HUES64 (cell line): Measurements from ENCODE around the gene PCDHB1.
A peak's percentile ranks its signal among the peaks of the same experiment; 100 is the strongest.
"Not testable (repeated sequence)": the region's sequence is repeated elsewhere in the genome, so short reads cannot be mapped to it uniquely, and the experiment has no call there.

Experiments
- H3K27ac ChIP-seq: 2 replicates; pipeline ENCODE4 v1.7.0; 2013; ENCODE audit warnings: low read depth, low read length, inconsistent platforms
- H3K27me3 ChIP-seq: 2 replicates; pipeline ENCODE4 v1.6.1; 2013; ENCODE audit warnings: mild to moderate bottlenecking, low read length; ENCODE audit not compliant: insufficient read depth
- H3K36me3 ChIP-seq: 2 replicates; pipeline ENCODE4 v1.6.1; 2013; ENCODE audit warnings: mild to moderate bottlenecking, low read length; ENCODE audit not compliant: insufficient read depth
- H3K4me1 ChIP-seq: 2 replicates; pipeline ENCODE4 v1.6.1; 2013; ENCODE audit warnings: mild to moderate bottlenecking, low read length, moderate library complexity; ENCODE audit not compliant: insufficient read depth
- H3K4me3 ChIP-seq: 2 replicates; pipeline ENCODE4 v1.5.1; 2013; ENCODE audit warnings: mild to moderate bottlenecking, low read length, moderate library complexity
- H3K9ac ChIP-seq: 2 replicates; pipeline ENCODE4 v1.6.1; 2013; ENCODE audit warnings: mild to moderate bottlenecking, low read depth, low read length
- H3K9me3 ChIP-seq: 2 replicates; pipeline ENCODE4 v1.6.1; 2013; ENCODE audit warnings: low read depth, low read length; ENCODE audit not compliant: insufficient read depth
- WGBS: fragments of 150-250, 120-280 bp; methylation state at CpG from one replicate; pipeline ENCODE4 v1.1.7; 2013; ENCODE audit warnings: missing lambda C conversion rate; 5-methylcytosine and 5-hydroxymethylcytosine counted together

Gene PCDHB1

DNA sequence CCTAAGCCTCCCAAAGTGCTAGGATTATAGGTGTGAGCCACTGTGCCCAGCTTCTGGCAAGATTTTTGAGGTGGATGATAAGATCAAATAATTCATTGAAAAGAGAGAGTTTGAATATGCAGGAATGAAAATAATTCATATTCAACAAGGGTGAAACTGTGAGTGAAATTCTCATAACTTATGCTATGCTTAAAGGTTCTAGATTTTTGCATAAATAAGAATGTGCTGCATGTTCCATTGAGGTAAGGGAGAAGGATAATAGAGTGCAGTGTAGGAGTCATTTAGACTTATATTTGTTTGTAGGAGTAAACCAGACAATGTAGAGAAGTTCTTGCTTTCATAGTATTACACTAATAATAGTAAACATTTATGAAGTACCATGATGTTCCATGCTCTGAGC is 31.1 kb downstream of the PCDHB1 start:
- no peaks in the 10 kb centered on the region for H3K36me3 ChIP-seq
- H3K9ac ChIP-seq = no peak overlapping the region
- H3K27ac ChIP-seq = no peak overlapping the region
- H3K4me1 ChIP-seq = no peaks in the 10 kb centered on the region
- no peaks in the 10 kb centered on the region for H3K27me3 ChIP-seq
- H3K4me3 ChIP-seq = no peak overlapping the region
- H3K9me3 ChIP-seq = no peaks in the 10 kb centered on the region

DNA sequence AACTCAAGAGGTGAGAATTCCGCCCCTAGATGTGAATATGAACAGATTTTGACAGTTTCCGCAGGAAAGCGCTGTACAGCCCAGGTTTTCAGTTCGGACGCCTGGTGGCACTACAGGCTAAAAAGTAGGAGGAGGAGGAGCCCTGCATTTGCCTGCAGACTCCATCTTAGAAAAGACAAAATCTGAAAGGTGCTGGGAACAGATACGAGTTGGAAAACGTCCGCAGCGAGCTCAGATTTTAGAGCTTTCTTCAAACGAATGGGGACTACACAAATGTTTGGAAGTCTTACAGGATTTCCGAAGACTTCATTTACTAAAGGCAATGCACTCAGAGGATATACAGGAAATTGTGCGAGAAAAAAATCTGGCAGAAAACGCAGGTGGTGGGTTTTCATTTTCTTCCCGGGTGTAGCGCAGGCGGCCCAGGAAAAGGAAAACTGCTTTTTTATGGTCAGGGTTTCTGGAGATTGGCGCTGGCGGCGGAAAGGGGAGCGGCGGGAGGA is 33.4 kb downstream of the PCDHB1 start:
- Histone ChIP-seq H3K36me3 (no peaks in the 10 kb centered on the region), H3K9me3 (no peaks in the 10 kb centered on the region), H3K27me3 (no peaks in the 10 kb centered on the region), H3K4me1 (no peaks in the 10 kb centered on the region), H3K27ac (peak overlapping the region; percentile 59; the same call in 1 of the 2 replicates), H3K4me3 (peak overlapping the region; percentile 50), H3K9ac (peak overlapping the region; percentile 60)
- 88% methylated on average over 21 of the region's 21 CpGs for WGBS

DNA sequence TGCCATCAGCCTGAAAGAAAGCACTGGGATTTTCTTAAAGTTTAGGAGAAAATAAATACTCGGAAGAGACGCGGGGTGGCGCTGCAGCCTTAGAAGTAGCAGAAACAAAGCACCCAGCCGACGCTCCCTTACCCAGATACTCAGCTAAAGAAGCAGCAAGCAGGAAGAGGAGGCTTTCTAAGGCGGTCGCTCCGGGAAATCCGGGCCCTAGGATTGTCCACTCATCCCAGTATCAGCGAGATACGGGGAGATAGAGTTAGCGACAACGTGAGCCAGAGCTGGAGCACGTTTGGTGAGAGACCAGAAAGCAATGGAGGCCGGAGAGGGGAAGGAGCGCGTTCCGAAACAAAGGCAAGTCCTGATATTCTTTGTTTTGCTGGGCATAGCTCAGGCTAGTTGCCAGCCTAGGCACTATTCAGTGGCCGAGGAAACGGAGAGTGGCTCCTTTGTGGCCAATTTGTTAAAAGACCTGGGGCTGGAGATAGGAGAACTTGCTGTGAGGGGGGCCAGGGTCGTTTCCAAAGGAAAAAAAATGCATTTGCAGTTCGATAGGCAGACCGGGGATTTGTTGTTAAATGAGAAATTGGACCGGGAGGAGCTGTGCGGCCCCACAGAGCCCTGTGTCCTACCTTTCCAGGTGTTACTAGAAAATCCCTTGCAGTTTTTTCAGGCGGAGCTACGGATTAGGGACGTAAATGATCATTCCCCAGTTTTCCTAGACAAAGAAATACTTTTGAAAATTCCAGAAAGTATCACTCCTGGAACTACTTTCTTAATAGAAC is 43.5 kb downstream of the PCDHB1 start, which contains the start of gene PCDHB2:
Gene PCDHB2 (plus strand): TSS at position 135 of the 782 bp plus-strand sequence. CDS start 176 bp downstream, at position 311.
- Histone ChIP-seq H3K9me3 (peaks cover 14% of the 10 kb centered on the region; the same call in 1 of the 2 replicates), H3K4me1 (no peaks in the 10 kb centered on the region), H3K4me3 (peak within 1 kb of the TSS; percentile 83), H3K27me3 (no peaks in the 10 kb centered on the region), H3K27ac (peak within 1 kb of the TSS; percentile 72), H3K9ac (peak within 1 kb of the TSS; percentile 95), H3K36me3 (peaks cover 14% of the 10 kb centered on the region; the same call in 1 of the 2 replicates)
- WGBS = 6% methylated on average over 29 of the region's 29 CpGs

DNA sequence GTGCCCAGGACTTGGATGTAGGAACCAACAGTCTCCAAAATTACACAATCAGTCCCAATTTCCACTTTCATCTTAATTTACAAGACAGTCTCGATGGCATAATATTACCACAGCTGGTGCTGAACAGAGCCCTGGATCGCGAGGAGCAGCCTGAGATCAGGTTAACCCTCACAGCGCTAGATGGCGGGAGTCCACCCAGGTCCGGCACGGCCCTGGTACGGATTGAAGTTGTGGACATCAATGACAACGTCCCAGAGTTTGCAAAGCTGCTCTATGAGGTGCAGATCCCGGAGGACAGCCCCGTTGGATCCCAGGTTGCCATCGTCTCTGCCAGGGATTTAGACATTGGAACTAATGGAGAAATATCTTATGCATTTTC is 44.1 kb downstream of the PCDHB1 start:
- 81% methylated on average over 12 of the region's 12 CpGs for WGBS
- peak overlapping the region; percentile 95 for H3K9ac ChIP-seq
- no peaks in the 10 kb centered on the region for H3K4me1 ChIP-seq
- peak overlapping the region; percentile 72; the same call in 1 of the 2 replicates for H3K27ac ChIP-seq
- peak overlapping the region; percentile 83 for H3K4me3 ChIP-seq
- peaks cover 14% of the 10 kb centered on the region; the same call in 1 of the 2 replicates for H3K9me3 ChIP-seq
- no peaks in the 10 kb centered on the region for H3K27me3 ChIP-seq
- peaks cover 14% of the 10 kb centered on the region; the same call in 1 of the 2 replicates for H3K36me3 ChIP-seq

DNA sequence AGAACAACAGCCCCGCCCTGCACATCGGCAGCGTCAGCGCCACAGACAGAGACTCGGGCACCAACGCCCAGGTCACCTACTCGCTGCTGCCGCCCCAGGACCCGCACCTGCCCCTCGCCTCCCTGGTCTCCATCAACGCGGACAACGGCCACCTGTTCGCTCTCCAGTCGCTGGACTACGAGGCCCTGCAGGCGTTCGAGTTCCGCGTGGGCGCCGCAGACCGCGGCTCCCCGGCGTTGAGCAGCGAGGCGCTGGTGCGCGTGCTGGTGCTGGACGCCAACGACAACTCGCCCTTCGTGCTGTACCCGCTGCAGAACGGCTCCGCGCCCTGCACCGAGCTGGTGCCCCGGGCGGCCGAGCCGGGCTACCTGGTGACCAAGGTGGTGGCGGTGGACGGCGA is 45.0 kb downstream of the PCDHB1 start:
- WGBS = 96% methylated on average over 20 of the region's 46 CpGs
- H3K27ac ChIP-seq, H3K4me1 ChIP-seq, H3K4me3 ChIP-seq, H3K27me3 ChIP-seq, H3K9ac ChIP-seq: not testable (repeated sequence)
- peaks cover 17% of the 10 kb centered on the region; the same call in 1 of the 2 replicates for H3K9me3 ChIP-seq
- peaks cover 23% of the 10 kb centered on the region; the same call in 1 of the 2 replicates for H3K36me3 ChIP-seq

DNA sequence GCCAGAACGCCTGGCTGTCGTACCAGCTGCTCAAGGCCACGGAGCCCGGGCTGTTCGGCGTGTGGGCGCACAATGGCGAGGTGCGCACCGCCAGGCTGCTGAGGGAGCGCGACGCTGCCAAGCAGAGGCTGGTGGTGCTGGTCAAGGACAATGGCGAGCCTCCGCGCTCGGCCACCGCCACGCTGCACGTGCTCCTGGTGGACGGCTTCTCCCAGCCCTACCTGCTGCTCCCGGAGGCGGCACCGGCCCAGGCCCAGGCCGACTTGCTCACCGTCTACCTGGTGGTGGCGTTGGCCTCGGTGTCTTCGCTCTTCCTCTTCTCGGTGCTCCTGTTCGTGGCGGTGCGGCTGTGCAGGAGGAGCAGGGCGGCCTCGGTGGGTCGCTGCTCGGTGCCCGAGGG is 45.4 kb downstream of the PCDHB1 start:
- 98% methylated on average over 24 of the region's 38 CpGs for WGBS
- H3K27me3 ChIP-seq = not testable (repeated sequence)

DNA sequence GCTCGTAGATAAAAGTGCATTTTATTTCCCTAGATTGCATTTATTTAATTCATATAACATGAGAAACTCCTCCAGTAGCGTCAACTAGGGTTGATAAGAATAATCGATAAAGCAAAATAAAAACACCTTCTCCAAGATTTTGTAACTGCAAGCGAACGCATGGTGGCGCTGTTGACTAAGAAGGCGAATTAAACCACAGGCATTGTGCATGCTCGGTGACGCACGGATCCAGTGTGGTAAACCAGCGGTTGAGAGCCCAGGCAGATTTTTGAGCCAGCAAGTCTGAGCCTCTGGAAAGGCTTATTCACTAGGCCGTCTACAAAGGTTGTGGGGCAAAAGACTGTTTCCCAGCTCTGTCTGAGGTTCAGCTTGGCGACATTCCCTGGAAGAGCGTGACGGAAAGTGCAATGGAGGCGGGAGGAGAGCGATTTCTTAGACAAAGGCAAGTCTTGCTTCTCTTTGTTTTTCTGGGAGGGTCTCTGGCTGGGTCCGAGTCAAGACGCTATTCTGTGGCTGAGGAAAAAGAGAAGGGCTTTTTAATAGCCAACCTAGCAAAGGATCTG is 49.1 kb downstream of the PCDHB1 start, which contains the start of gene PCDHB3:
Gene PCDHB3 (plus strand): TSS at position 231 of the 563 bp plus-strand sequence. CDS start 177 bp downstream, at position 408.
- Histone ChIP-seq H3K27me3 (no peaks in the 10 kb centered on the region), H3K36me3 (peaks cover 29% of the 10 kb centered on the region; the same call in 1 of the 2 replicates), H3K27ac (no peak within 1 kb of the TSS), H3K4me1 (no peaks in the 10 kb centered on the region; the same call in 1 of the 2 replicates), H3K9me3 (peaks cover 20% of the 10 kb centered on the region; the same call in 1 of the 2 replicates), H3K4me3 (peak within 1 kb of the TSS; percentile 39), H3K9ac (peak within 1 kb of the TSS; percentile 56; the same call in 1 of the 2 replicates)
- WGBS = 89% methylated on average over 19 of the region's 19 CpGs

More for the DNA sequence above, 45.4 kb downstream of the PCDHB1 start:
- H3K9me3 ChIP-seq = peaks cover 21% of the 10 kb centered on the region; the same call in 1 of the 2 replicates
- peaks cover 27% of the 10 kb centered on the region; the same call in 1 of the 2 replicates for H3K36me3 ChIP-seq
- not testable (repeated sequence) for H3K9ac ChIP-seq, H3K4me3 ChIP-seq, H3K27ac ChIP-seq, H3K4me1 ChIP-seq

DNA sequence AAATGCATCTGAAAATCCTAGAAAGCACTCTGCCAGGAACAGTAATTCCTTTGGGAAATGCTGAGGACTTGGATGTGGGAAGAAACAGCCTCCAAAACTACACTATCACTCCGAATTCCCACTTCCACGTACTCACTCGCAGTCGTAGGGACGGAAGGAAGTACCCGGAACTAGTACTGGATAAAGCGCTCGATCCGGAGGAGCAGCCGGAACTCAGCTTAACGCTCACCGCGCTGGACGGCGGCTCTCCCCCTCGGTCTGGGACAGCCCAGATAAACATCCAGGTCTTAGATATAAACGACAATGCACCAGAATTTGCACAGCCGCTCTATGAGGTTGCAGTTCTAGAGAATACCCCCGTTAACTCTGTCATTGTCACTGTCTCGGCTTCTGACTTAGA is 49.9 kb downstream of the PCDHB1 start:
- no peak overlapping the region for H3K9ac ChIP-seq
- H3K36me3 ChIP-seq = peaks cover 25% of the 10 kb centered on the region; the same call in 1 of the 2 replicates
- H3K4me1 ChIP-seq = no peaks in the 10 kb centered on the region; the same call in 1 of the 2 replicates
- no peaks in the 10 kb centered on the region for H3K27me3 ChIP-seq
- H3K27ac ChIP-seq = no peak overlapping the region
- H3K9me3 ChIP-seq = peaks cover 14% of the 10 kb centered on the region; the same call in 1 of the 2 replicates
- WGBS = 91% methylated on average over 20 of the region's 20 CpGs
- H3K4me3 ChIP-seq = peak overlapping the region; percentile 39; the same call in 1 of the 2 replicates

DNA sequence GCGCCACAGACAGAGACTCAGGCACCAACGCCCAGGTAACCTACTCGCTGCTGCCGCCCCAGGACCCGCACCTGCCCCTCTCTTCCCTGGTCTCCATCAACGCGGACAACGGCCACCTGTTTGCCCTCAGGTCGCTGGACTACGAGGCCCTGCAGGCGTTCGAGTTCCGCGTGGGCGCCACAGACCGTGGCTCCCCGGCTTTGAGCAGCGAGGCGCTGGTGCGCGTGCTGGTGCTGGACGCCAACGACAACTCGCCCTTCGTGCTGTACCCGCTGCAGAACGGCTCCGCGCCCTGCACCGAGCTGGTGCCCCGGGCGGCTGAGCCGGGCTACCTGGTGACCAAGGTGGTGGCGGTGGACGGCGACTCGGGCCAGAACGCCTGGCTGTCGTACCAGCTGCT is 50.9 kb downstream of the PCDHB1 start:
- H3K4me3 ChIP-seq, H3K4me1 ChIP-seq, H3K9ac ChIP-seq, H3K27ac ChIP-seq, H3K27me3 ChIP-seq: not testable (repeated sequence)
- WGBS = 98% methylated on average over 24 of the region's 39 CpGs
- Histone ChIP-seq H3K36me3 (peaks cover 24% of the 10 kb centered on the region; the same call in 1 of the 2 replicates), H3K9me3 (peaks cover 13% of the 10 kb centered on the region; the same call in 1 of the 2 replicates)

DNA sequence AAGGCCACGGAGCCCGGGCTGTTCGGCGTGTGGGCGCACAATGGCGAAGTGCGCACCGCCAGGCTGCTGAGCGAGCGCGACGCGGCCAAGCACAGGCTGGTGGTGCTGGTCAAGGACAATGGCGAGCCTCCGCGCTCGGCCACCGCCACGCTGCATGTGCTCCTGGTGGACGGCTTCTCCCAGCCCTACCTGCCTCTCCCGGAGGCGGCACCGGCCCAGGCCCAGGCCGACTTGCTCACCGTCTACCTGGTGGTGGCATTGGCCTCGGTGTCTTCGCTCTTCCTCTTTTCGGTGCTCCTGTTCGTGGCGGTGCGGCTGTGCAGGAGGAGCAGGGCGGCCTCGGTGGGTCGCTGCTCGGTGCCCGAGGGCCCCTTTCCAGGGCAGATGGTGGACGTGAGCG is 51.3 kb downstream of the PCDHB1 start:
- H3K27ac ChIP-seq, H3K9ac ChIP-seq, H3K9me3 ChIP-seq, H3K4me3 ChIP-seq, H3K27me3 ChIP-seq, H3K4me1 ChIP-seq: not testable (repeated sequence)
- peaks cover 20% of the 10 kb centered on the region; the same call in 1 of the 2 replicates for H3K36me3 ChIP-seq
- 98% methylated on average over 21 of the region's 38 CpGs for WGBS

DNA sequence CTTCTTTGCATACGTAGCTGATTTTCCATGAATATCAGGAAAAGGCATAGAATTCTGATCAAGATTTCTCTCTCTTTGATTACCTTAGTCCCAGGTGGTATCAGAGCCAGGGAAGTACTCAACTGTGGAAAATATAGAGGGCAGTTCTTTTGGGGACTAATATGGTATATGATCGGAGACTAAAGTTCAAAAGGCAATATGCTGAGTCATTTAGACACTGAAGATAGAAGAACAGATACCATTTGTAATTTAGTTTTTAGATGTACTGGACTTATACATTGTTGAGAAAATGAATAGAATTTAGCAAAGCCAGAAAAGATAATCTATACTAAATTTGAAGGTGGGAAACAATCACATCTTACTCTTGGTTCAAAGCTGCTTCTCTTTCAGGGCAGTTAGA is 54.2 kb downstream of the PCDHB1 start:
- no peak overlapping the region for H3K4me3 ChIP-seq
- WGBS = 79% methylated on average over 2 of the region's 2 CpGs

More for the DNA sequence above, 54.2 kb downstream of the PCDHB1 start:
- peaks cover 9% of the 10 kb centered on the region; the same call in 1 of the 2 replicates for H3K9me3 ChIP-seq
- H3K4me1 ChIP-seq = no peaks in the 10 kb centered on the region; the same call in 1 of the 2 replicates
- no peak overlapping the region for H3K27ac ChIP-seq
- peaks cover 17% of the 10 kb centered on the region; the same call in 1 of the 2 replicates for H3K36me3 ChIP-seq
- no peak overlapping the region for H3K9ac ChIP-seq
- H3K27me3 ChIP-seq = no peaks in the 10 kb centered on the region
